Naive thymus-derived CD4-positive, alpha-beta T cell (primary cell): Measurements from ENCODE around the gene NMNAT2. TPM values are rescaled to one million over a fixed set of nuclear protein-coding genes. Genes with fewer than 3 reads are reported as not detected.

Experiments used
- ATAC-seq: fragments of 150-1000 bp; cut with Tn5 transposase; 2 replicates; pipeline ENCODE4 v1.10.0; 2021; ENCODE audit warnings: mild to moderate bottlenecking, moderate library complexity
- CTCF ChIA-PET: fragments of 350-600 bp; sonication (Branson Sonifier 250); formaldehyde crosslinking; loops from one replicate; lab custom pipeline; 2021; ENCODE audit warnings: antibody characterized with exemption; lab: Charles Lee
- POLR2A ChIA-PET: fragments of 350-600 bp; sonication (Branson Sonifier 250); formaldehyde crosslinking; loops from one replicate; lab custom pipeline; 2021; ENCODE audit warnings: antibody characterized with exemption, inconsistent platforms; lab: Charles Lee
- DNase-seq, 9 donors: peaks; one replicate each; pipeline versions ENCODE4 v3.0.0 to v3.0.0-alpha.2; 2020 to 2022; ENCODE audit warnings: mixed read lengths in 1 of 9
- H3K27ac ChIP-seq: one replicate; pipeline ENCODE4 v1.7.0; 2013; ENCODE audit warnings: mild to moderate bottlenecking, low read depth, low read length, moderate library complexity
- H3K27me3 ChIP-seq, 2 donors: one replicate each; pipeline ENCODE4 v1.7.0; 2013; ENCODE audit warnings: low read length in 2 of 2, mild to moderate bottlenecking in 2 of 2, moderate library complexity in 2 of 2; ENCODE audit not compliant: control insufficient read depth in 2 of 2, insufficient read depth in 2 of 2
- H3K36me3 ChIP-seq, 3 experiments: 1 replicate in 2 of 3; 2 replicates in 1 of 3; pipeline ENCODE4 v1.7.0; 2013; ENCODE audit warnings: low read length in 3 of 3, mild to moderate bottlenecking in 3 of 3, moderate library complexity in 1 of 3; ENCODE audit not compliant: insufficient read depth in 3 of 3, control insufficient read depth in 2 of 3
- H3K4me1 ChIP-seq, 2 donors: one replicate each; pipeline ENCODE4 v1.7.0; 2013; ENCODE audit warnings: low read length in 2 of 2, mild to moderate bottlenecking in 2 of 2, moderate library complexity in 1 of 2; ENCODE audit not compliant: control insufficient read depth in 2 of 2, insufficient read depth in 2 of 2
- H3K4me3 ChIP-seq: 2 replicates; pipeline ENCODE4 v1.7.0; 2013; ENCODE audit warnings: mild to moderate bottlenecking, low read length
- H3K9me3 ChIP-seq, 3 experiments: 1 replicate in 2 of 3; 2 replicates in 1 of 3; pipeline ENCODE4 v1.7.0; 2013; ENCODE audit warnings: low read length in 3 of 3; ENCODE audit not compliant: control insufficient read depth in 2 of 3
- H3K27ac Mint-ChIP-seq, 9 donors: one replicate each; pipeline ENCODE4 v1.8.0; 2020 to 2022; ENCODE audit warnings: mixed read lengths in 9 of 9, mild to moderate bottlenecking in 8 of 9, moderate library complexity in 5 of 9, inconsistent platforms in 2 of 9
- H3K27me3 Mint-ChIP-seq, 5 donors: one replicate each; pipeline ENCODE4 v1.8.0; 2021 to 2022; ENCODE audit warnings: mixed read lengths in 5 of 5, mild to moderate bottlenecking in 1 of 5
- H3K36me3 Mint-ChIP-seq, 5 donors: one replicate each; pipeline ENCODE4 v1.8.0; 2020 to 2022; ENCODE audit warnings: mixed read lengths in 5 of 5, mild to moderate bottlenecking in 3 of 5, inconsistent platforms in 1 of 5
- H3K4me1 Mint-ChIP-seq, 7 donors: one replicate each; pipeline ENCODE4 v1.8.0; 2020 to 2022; ENCODE audit warnings: mixed read lengths in 7 of 7, mild to moderate bottlenecking in 3 of 7, inconsistent platforms in 1 of 7
- H3K4me3 Mint-ChIP-seq, 10 donors: one replicate each; pipeline ENCODE4 v1.8.0; 2020 to 2022; ENCODE audit warnings: mild to moderate bottlenecking in 10 of 10, mixed read lengths in 10 of 10, moderate library complexity in 6 of 10, inconsistent platforms in 2 of 10
- H3K9me3 Mint-ChIP-seq, 11 donors: one replicate each; pipeline ENCODE4 v1.8.0; 2020 to 2022; ENCODE audit warnings: mixed read lengths in 11 of 11, mild to moderate bottlenecking in 4 of 11, inconsistent platforms in 1 of 11, moderate library complexity in 1 of 11
- intact Hi-C, 2 donors: fragments of 100-400 bp; cut with micrococcal nuclease; formaldehyde crosslinking; loops; one replicate each; pipeline ENCODE4 v1.15.1; 2023
- polyA plus RNA-seq, 2 donors: library from polyadenylated mRNA; unstranded; fragments of 300-500 nt; fragmentation: Illumina TruSeq; gene quantifications; one replicate each; pipeline ENCODE4 v1.2.3, GENCODE V29; 2021
- total RNA-seq, 6 experiments: library from RNA in 5 of 6; stranded (reverse) in 5 of 6; gene quantifications; 1 replicate in 5 of 6; 2 replicates in 1 of 6; pipeline ENCODE4 v1.2.3 and lab custom pipeline; 2021 to 2026

NMNAT2 gene
- total and polyA plus RNA-seq, 7 experiments from 2014 or later = 0.07 to 0.24 TPM; not detected in 5

DNA sequence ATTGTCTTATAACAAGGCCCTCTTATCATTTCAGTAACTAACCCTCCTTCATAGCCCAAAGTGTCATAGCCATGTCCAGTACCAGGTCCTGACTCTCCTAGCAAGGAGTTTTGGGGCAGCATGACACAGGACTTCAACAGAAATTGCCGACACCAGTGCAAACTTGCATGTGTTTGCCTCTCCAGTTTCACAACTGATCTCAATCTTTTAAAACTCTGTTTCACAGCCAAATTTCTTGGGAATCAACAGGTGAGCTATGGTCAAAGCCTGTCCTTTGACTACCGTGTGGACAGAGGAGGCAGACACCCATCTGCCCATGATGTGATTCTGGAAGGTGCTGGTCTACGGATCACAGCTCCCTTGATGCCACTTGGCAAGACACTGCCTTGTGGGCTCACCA is 195.3 kb downstream of the NMNAT2 start:
- Mint-ChIP-seq H3K36me3 (no peaks in the 10 kb centered on the region), H3K4me1 (peaks cover 14 to 30% (median 24%) of the 10 kb centered on the region in 7 donors), H3K27ac (no peak overlapping the region), H3K9me3 (peaks cover 0 to 1% (median 0%) of the 10 kb centered on the region in 11 donors), H3K27me3 (peaks cover 0 to 6% (median 2%) of the 10 kb centered on the region in 5 donors), H3K4me3 (no peak overlapping the region)
- CTCF ChIA-PET = no interaction called here
- ATAC-seq (no peak), DNase-seq (no peak)
- POLR2A ChIA-PET = no interaction called here
- Histone ChIP-seq H3K27ac (no peak overlapping the region), H3K27me3 (no peaks in the 10 kb centered on the region), H3K4me3 (no peak overlapping the region), H3K4me1 (peaks cover 0 to 21% of the 10 kb centered on the region in 2 donors), H3K36me3 (no peaks in the 10 kb centered on the region), H3K9me3 (no peaks in the 10 kb centered on the region)
- intact Hi-C loops = no loop called here

- H3K27me3 Mint-ChIP-seq = peaks cover 0 to 2% (median 0%) of the 10 kb centered on the region in 5 donors
- ATAC-seq = no peak
- H3K27me3 ChIP-seq = no peaks in the 10 kb centered on the region
- H3K27ac Mint-ChIP-seq = peak overlapping the region in 8 of 9 donors; percentile 15 to 86 (median 41)
- H3K9me3 ChIP-seq = no peaks in the 10 kb centered on the region
- H3K4me1 ChIP-seq = peaks cover 0 to 21% of the 10 kb centered on the region in 2 donors
- H3K27ac ChIP-seq = no peak overlapping the region
- H3K9me3 Mint-ChIP-seq = peaks cover 0 to 1% (median 0%) of the 10 kb centered on the region in 11 donors
- peak in 2 of 9 donors; percentile 13 to 20 for DNase-seq
- H3K36me3 ChIP-seq = no peaks in the 10 kb centered on the region
- H3K4me1 Mint-ChIP-seq = peaks cover 13 to 44% (median 36%) of the 10 kb centered on the region in 7 donors
- H3K4me3 ChIP-seq = no peak overlapping the region
- POLR2A ChIA-PET = interaction anchor here (0.5 to 0.6 kb wide), 2 partner anchors 50 to 320 kb away, joined by 3 to 5 read pairs; no protein-coding TSS in a partner anchor
- H3K36me3 Mint-ChIP-seq = no peaks in the 10 kb centered on the region
- peak overlapping the region in 9 of 10 donors; percentile 28 to 64 (median 53) for H3K4me3 Mint-ChIP-seq
- CTCF ChIA-PET = no interaction called here
- intact Hi-C loops = loop anchor here in 1 of 2 donors (2.0 kb wide), 1 partner anchor 25 kb away; no protein-coding TSS in a partner anchor
Observed at GRCh38 chr1:183219616-183220009, 198.6 kb downstream of the NMNAT2 start.

GRCh38 chr1:183218971-183219615 is 199.1 kb downstream of the NMNAT2 start:
- Mint-ChIP-seq H3K27me3 (peaks cover 0 to 5% (median 0%) of the 10 kb centered on the region in 5 donors), H3K9me3 (peaks cover 0 to 1% (median 0%) of the 10 kb centered on the region in 11 donors), H3K4me3 (peak overlapping the region in 9 of 10 donors; percentile 28 to 64 (median 53)), H3K36me3 (no peaks in the 10 kb centered on the region), H3K4me1 (peaks cover 13 to 44% (median 36%) of the 10 kb centered on the region in 7 donors), H3K27ac (peak overlapping the region in 8 of 9 donors; percentile 15 to 86 (median 41))
- Histone ChIP-seq H3K27me3 (no peaks in the 10 kb centered on the region), H3K4me1 (peaks cover 0 to 21% of the 10 kb centered on the region in 2 donors), H3K27ac (no peak overlapping the region), H3K4me3 (no peak overlapping the region), H3K9me3 (no peaks in the 10 kb centered on the region), H3K36me3 (no peaks in the 10 kb centered on the region)
- ChIA-PET POLR2A (interaction anchor here (0.6 kb wide), 3 partner anchors 28 to 320 kb away, joined by 3 to 4 read pairs (median 4); no protein-coding TSS in a partner anchor), CTCF (no interaction called here)
- peak; percentile 84 for ATAC-seq
- intact Hi-C loops = loop anchor here in 1 of 2 donors (2.0 kb wide), 1 partner anchor 24 kb away; no protein-coding TSS in a partner anchor
- peak in 8 of 9 donors; percentile 10 to 89 (median 84) for DNase-seq

DNA sequence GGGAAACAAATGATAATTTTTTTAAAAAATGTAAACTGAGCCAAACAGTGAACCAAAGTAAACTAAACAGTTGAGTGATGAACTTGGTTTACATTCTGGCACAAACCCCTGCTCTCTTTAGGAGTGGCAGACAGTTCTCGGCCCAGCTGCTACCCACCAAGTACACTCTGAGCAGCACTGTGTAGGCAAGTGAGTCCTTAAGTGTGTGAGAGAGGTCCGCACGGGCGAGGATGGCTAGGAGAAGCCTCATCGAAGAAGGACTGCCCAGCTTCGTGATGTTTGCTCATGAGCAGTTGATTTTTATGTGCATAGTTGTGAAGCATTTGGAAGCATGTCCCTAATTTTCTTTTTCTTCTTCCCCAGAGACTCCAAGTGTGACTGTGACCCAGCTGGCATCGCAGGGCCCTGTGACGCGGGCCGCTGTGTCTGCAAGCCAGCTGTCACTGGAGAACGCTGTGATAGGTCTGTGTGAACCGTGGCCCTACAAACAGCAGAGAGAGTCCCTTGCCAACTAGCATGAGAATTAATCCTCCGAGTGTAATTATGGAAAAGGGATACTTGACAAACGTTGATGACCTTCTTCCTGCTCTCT is 200.1 kb downstream of the NMNAT2 start:
- Histone ChIP-seq H3K4me1 (peaks cover 0 to 21% of the 10 kb centered on the region in 2 donors), H3K36me3 (no peaks in the 10 kb centered on the region), H3K4me3 (no peak overlapping the region), H3K9me3 (no peaks in the 10 kb centered on the region), H3K27me3 (no peaks in the 10 kb centered on the region), H3K27ac (no peak overlapping the region)
- ChIA-PET POLR2A (interaction anchor here (0.6 kb wide), 2 partner anchors 27 to 191 kb away, joined by 4 read pairs; no protein-coding TSS in a partner anchor), CTCF (no interaction called here)
- peaks cover 0 to 1% (median 0%) of the 10 kb centered on the region in 11 donors for H3K9me3 Mint-ChIP-seq
- peak overlapping the region in 8 of 9 donors; percentile 15 to 86 (median 41) for H3K27ac Mint-ChIP-seq
- intact Hi-C loops = loop anchor here in 1 of 2 donors (2.0 kb wide), 1 partner anchor 23 kb away; no protein-coding TSS in a partner anchor
- H3K4me3 Mint-ChIP-seq = peak overlapping the region in 1 of 10 donors; percentile 62
- H3K4me1 Mint-ChIP-seq = peaks cover 13 to 44% (median 36%) of the 10 kb centered on the region in 7 donors
- H3K27me3 Mint-ChIP-seq = peaks cover 0 to 8% (median 1%) of the 10 kb centered on the region in 5 donors
- ATAC-seq = no peak
- H3K36me3 Mint-ChIP-seq = no peaks in the 10 kb centered on the region
- DNase-seq = no peak

GRCh38 chr1:183215936-183216335 is 202.2 kb downstream of the NMNAT2 start:
- intact Hi-C loops = no loop called here
- Mint-ChIP-seq H3K27me3 (peaks cover 0 to 17% (median 12%) of the 10 kb centered on the region in 5 donors), H3K27ac (no peak overlapping the region), H3K4me3 (no peak overlapping the region), H3K4me1 (peaks cover 13 to 44% (median 36%) of the 10 kb centered on the region in 7 donors), H3K36me3 (no peaks in the 10 kb centered on the region), H3K9me3 (peaks cover 0 to 1% (median 0%) of the 10 kb centered on the region in 11 donors)
- Histone ChIP-seq H3K9me3 (no peaks in the 10 kb centered on the region), H3K27me3 (no peaks in the 10 kb centered on the region), H3K27ac (no peak overlapping the region), H3K4me1 (peaks cover 0 to 21% of the 10 kb centered on the region in 2 donors), H3K4me3 (no peak overlapping the region), H3K36me3 (no peaks in the 10 kb centered on the region)
- DNase-seq (no peak), ATAC-seq (no peak)
- ChIA-PET CTCF (no interaction called here), POLR2A (no interaction called here)

GRCh38 chr1:183215076-183215720 is 203.0 kb downstream of the NMNAT2 start:
- DNase-seq (no peak), ATAC-seq (no peak)
- H3K27me3 ChIP-seq = no peaks in the 10 kb centered on the region
- H3K27ac ChIP-seq = no peak overlapping the region
- peaks cover 0 to 20% of the 10 kb centered on the region in 2 donors for H3K4me1 ChIP-seq
- H3K36me3 ChIP-seq = no peaks in the 10 kb centered on the region
- no peak overlapping the region for H3K4me3 ChIP-seq
- Mint-ChIP-seq H3K4me3 (no peak overlapping the region), H3K27me3 (peaks cover 0 to 19% (median 12%) of the 10 kb centered on the region in 5 donors), H3K4me1 (peaks cover 13 to 40% (median 32%) of the 10 kb centered on the region in 7 donors), H3K9me3 (peaks cover 0 to 1% (median 0%) of the 10 kb centered on the region in 11 donors), H3K27ac (no peak overlapping the region), H3K36me3 (no peaks in the 10 kb centered on the region)
- CTCF ChIA-PET = no interaction called here
- H3K9me3 ChIP-seq = no peaks in the 10 kb centered on the region
- POLR2A ChIA-PET = no interaction called here
- intact Hi-C loops = no loop called here
